Fibroblast of the conjunctiva (primary cell): ENCODE results near the gene CARD11.
A peak's percentile ranks its signal among the peaks of the same experiment; 100 is the strongest.

Experiments
- DNase-seq: peaks from one replicate; pipeline ENCODE4 v3.0.0-alpha.2; 2010; ENCODE audit warnings: low read depth

CARD11 gene

GRCh38 chr7:2872296-2872874 is 171.3 kb downstream of the CARD11 start:
- DNase-seq, result no peak

GRCh38 chr7:2870471-2870931 is 173.2 kb downstream of the CARD11 start:
- no peak for DNase-seq

GRCh38 chr7:2869981-2870380 is 173.7 kb downstream of the CARD11 start:
- no peak for DNase-seq

- DNase-seq, result no peak
These were observed 177.1 kb downstream of the CARD11 start for GRCh38 chr7:2866601-2867000.

GRCh38 chr7:2864999-2865670 is 178.5 kb downstream of the CARD11 start:
- no peak for DNase-seq

- DNase-seq, result no peak
These were observed 179.3 kb downstream of the CARD11 start for GRCh38 chr7:2864204-2864985.

GRCh38 chr7:2863461-2864066 is 180.1 kb downstream of the CARD11 start:
- peak; percentile 88 for DNase-seq

- DNase-seq, result no peak
These were observed 180.8 kb downstream of the CARD11 start for GRCh38 chr7:2862831-2863361.

- DNase-seq, result no peak
These were observed 182.2 kb downstream of the CARD11 start for GRCh38 chr7:2861509-2861908.

- DNase-seq, result no peak
These were observed 183.0 kb downstream of the CARD11 start for GRCh38 chr7:2860627-2861133.

GRCh38 chr7:2859952-2860351 is 183.7 kb downstream of the CARD11 start:
- DNase-seq, result no peak

GRCh38 chr7:2858621-2859020 is 185.0 kb downstream of the CARD11 start:
- no peak for DNase-seq

GRCh38 chr7:2856388-2857169 is 187.1 kb downstream of the CARD11 start:
- no peak for DNase-seq
